SH-SY5Y (cell line): Measurements from ENCODE around the gene LHFPL5.

Experiments
- GATA2 ChIP-seq: IDR thresholded peaks from 2 replicates; pipeline ENCODE4 v1.6.1; 2011; ENCODE audit warnings: mild to moderate bottlenecking, low read depth, low read length
- GATA3 ChIP-seq: IDR thresholded peaks from 2 replicates; pipeline ENCODE4 v1.6.1; 2011; ENCODE audit warnings: low read depth, mild to moderate bottlenecking, low read length, moderate library complexity

DNA sequence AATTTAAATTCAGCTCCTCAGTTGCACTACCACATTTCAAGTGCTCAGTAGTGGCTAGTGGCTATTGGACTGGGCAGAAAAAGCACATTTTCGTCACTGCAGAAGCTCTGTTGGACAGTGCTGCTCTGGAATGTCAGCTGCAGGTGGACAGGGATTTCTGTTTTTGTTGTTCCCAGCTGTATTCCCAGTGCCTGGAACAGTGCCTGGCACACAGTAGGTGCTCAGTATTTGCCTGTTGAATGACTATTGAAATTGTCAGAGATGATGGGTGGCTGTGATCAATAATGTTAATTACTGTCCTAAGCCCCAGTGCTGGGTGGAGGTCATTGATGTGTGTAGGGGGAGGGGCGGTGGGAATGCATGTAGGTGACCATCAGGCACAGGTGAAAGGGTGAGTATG lies 18.9 kb upstream of the LHFPL5 start:
- no peak for TF ChIP-seq GATA3
- TF ChIP-seq GATA2: no peak
